T-helper 1 cell treated with Interleukin-12 subunit alpha and Interleukin-12 subunit beta and Interleukin-4 antibody, amounts not matched to agents 30 ng/mL and 1 ng/mL, for 36 hours (primary cell): ENCODE measurements around the gene TIAM2. TPM values are rescaled to one million over a fixed set of nuclear protein-coding genes. Genes with fewer than 3 reads are reported as not detected.

ENCODE experiments used
- intact Hi-C: fragments of 100-400 bp; cut with micrococcal nuclease; formaldehyde crosslinking; loops from one replicate; pipeline ENCODE4 v1.15.1; 2024
- total RNA-seq: library from RNA; stranded (reverse); gene quantifications from 2 replicates; pipeline ENCODE4 v1.2.3, GENCODE V29; 2022

Gene TIAM2
- total RNA-seq, 1 donor from 2014 or later: 7.6 TPM

- intact Hi-C loops: no loop called here
Measured at GRCh38 chr6:155055729-155056128, 60.6 kb downstream of the TIAM2 start.

GRCh38 chr6:155056756-155057155 lies 61.6 kb downstream of the TIAM2 start:
- intact Hi-C loops: no loop called here

GRCh38 chr6:155061381-155061780 lies 66.3 kb downstream of the TIAM2 start:
- intact Hi-C loops: no loop called here

GRCh38 chr6:155062866-155063341 lies 67.8 kb downstream of the TIAM2 start:
- intact Hi-C loops: no loop called here

GRCh38 chr6:155064303-155064702 lies 69.2 kb downstream of the TIAM2 start:
- intact Hi-C loops: no loop called here

- intact Hi-C loops: no loop called here
Measured at GRCh38 chr6:155066361-155066760, 71.2 kb downstream of the TIAM2 start.

- intact Hi-C loops: no loop called here
Measured at GRCh38 chr6:155066921-155067680, 72.0 kb downstream of the TIAM2 start.

- intact Hi-C loops: no loop called here
Measured at GRCh38 chr6:155067956-155068615, 73.0 kb downstream of the TIAM2 start.

- intact Hi-C loops: no loop called here
Measured at GRCh38 chr6:155069543-155069942, 74.4 kb downstream of the TIAM2 start.

- intact Hi-C loops: no loop called here
Measured at GRCh38 chr6:155075930-155076695, 81.0 kb downstream of the TIAM2 start.

GRCh38 chr6:155077331-155077730 lies 82.2 kb downstream of the TIAM2 start:
- intact Hi-C loops: no loop called here

- intact Hi-C loops: no loop called here
Measured at GRCh38 chr6:155077784-155078183, 82.7 kb downstream of the TIAM2 start.

GRCh38 chr6:155078331-155078745 lies 83.2 kb downstream of the TIAM2 start:
- intact Hi-C loops: no loop called here

- intact Hi-C loops: no loop called here
Measured at GRCh38 chr6:155079985-155080452, 84.9 kb downstream of the TIAM2 start.

GRCh38 chr6:155080881-155081845 lies 86.0 kb downstream of the TIAM2 start:
- intact Hi-C loops: no loop called here

GRCh38 chr6:155084431-155085123 lies 89.5 kb downstream of the TIAM2 start:
- intact Hi-C loops: no loop called here

GRCh38 chr6:155085582-155086257 lies 90.6 kb downstream of the TIAM2 start:
- intact Hi-C loops: no loop called here

- intact Hi-C loops: no loop called here
Measured at GRCh38 chr6:155088856-155089255, 93.7 kb downstream of the TIAM2 start.

GRCh38 chr6:155089746-155090145 lies 94.6 kb downstream of the TIAM2 start:
- intact Hi-C loops: no loop called here
